GM12878 (cell line): ENCODE measurements around the gene SHCBP1L.

Experiments
- BCL3 ChIP-seq: IDR thresholded peaks from 2 replicates; pipeline ENCODE4 v1.6.1; 2011; ENCODE audit warnings: borderline replicate concordance, low read depth, mild to moderate bottlenecking, moderate library complexity, low read length; ENCODE audit not compliant: insufficient read depth, poor library complexity, severe bottlenecking
- JUND ChIP-seq: IDR thresholded peaks from 2 replicates; pipeline ENCODE4 v1.6.1; 2012; ENCODE audit warnings: low read depth, mild to moderate bottlenecking, low read length, improper control_type of control experiment, moderate library complexity
- MAX ChIP-seq: IDR thresholded peaks from 2 replicates; pipeline ENCODE4 v1.6.1; 2012; ENCODE audit warnings: low read depth, low read length, improper control_type of control experiment
- NR2C2 ChIP-seq: IDR thresholded peaks from 2 replicates; pipeline ENCODE4 v1.6.1; 2011; ENCODE audit warnings: borderline replicate concordance, low read depth; ENCODE audit not compliant: control insufficient read depth, insufficient read length
- POLR2A ChIP-seq: IDR thresholded peaks from 2 replicates; pipeline ENCODE4 v1.6.1; 2011; ENCODE audit warnings: low read depth, mild to moderate bottlenecking, low read length
- SMC3 ChIP-seq: IDR thresholded peaks from 2 replicates; pipeline ENCODE4 v1.6.1; 2011; ENCODE audit warnings: low read length, improper control_type of control experiment, borderline replicate concordance
- TARDBP ChIP-seq: IDR thresholded peaks from 2 replicates; pipeline ENCODE4 v1.6.1; 2016; ENCODE audit warnings: borderline replicate concordance
- TBL1XR1 ChIP-seq: IDR thresholded peaks from 2 replicates; pipeline ENCODE4 v1.6.1; 2012; ENCODE audit warnings: low read depth, low read length, improper control_type of control experiment
- YY1 ChIP-seq: IDR thresholded peaks from 2 replicates; pipeline ENCODE4 v1.6.1; 2011; ENCODE audit warnings: low read depth, mild to moderate bottlenecking, low read length
- ZNF274 ChIP-seq: IDR thresholded peaks from one replicate; pipeline ENCODE4 v1.8.0; 2011; ENCODE audit not compliant: insufficient read length, insufficient read depth
- ZNF384 ChIP-seq: IDR thresholded peaks from 2 replicates; pipeline ENCODE4 v1.6.1; 2012; ENCODE audit warnings: low read depth, mild to moderate bottlenecking, low read length, improper control_type of control experiment, borderline replicate concordance
- ZZZ3 ChIP-seq: IDR thresholded peaks from 2 replicates; pipeline ENCODE4 v1.6.1; 2011; ENCODE audit warnings: low read depth; ENCODE audit not compliant: control insufficient read depth, insufficient read length
- TF ChIP-seq, protein P1 (sequence below), 3 experiments: IDR thresholded peaks in 2 of 3; conservative IDR thresholded peaks in 1 of 3; 2 replicates each; pipeline ENCODE4 v1.5.1; 2011; ENCODE audit warnings: low read depth in 3 of 3, low read length in 3 of 3, mild to moderate bottlenecking in 3 of 3, control low read depth in 2 of 3, moderate library complexity in 2 of 3, inconsistent platforms in 1 of 3, mixed read lengths in 1 of 3; ENCODE audit not compliant: control insufficient read depth in 2 of 3, insufficient read depth in 1 of 3; ENCODE audit errors: extremely low read depth in 1 of 3
- TF ChIP-seq, protein P2 (sequence below): fragments of 450-650 bp; IDR thresholded peaks from 2 replicates; pipeline ENCODE4 v1.6.1; 2017; ENCODE audit warnings: mild to moderate bottlenecking, moderate library complexity

DNA sequence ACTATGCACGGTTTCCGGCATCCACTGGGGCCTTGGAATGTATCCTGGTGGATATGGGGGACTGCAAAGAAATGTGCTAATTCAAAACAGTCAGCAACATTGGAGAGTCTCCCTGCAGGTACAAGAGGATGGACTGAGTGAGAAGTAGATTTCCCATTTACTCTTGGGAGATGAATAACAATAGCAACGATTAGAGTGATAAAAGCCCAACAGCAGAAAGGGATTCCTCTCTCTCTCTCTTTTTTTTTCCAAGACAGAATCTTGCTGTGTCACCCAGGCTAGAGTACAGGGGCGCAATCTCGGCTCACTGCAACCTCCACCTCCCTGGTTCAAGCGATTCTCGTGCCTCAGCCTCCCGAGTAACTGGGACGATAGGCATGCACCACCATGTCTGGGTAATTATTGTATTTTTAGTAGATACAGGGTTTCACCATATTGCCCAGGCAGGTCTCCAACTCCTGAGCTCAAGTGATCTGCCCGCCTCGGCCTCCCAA is 5.0 kb upstream of the SHCBP1L start:
- TF ChIP-seq ZNF274: no peak
- no peak for TF ChIP-seq TBL1XR1
- no peak for TF ChIP-seq POLR2A
- TF ChIP-seq, protein P1, sequence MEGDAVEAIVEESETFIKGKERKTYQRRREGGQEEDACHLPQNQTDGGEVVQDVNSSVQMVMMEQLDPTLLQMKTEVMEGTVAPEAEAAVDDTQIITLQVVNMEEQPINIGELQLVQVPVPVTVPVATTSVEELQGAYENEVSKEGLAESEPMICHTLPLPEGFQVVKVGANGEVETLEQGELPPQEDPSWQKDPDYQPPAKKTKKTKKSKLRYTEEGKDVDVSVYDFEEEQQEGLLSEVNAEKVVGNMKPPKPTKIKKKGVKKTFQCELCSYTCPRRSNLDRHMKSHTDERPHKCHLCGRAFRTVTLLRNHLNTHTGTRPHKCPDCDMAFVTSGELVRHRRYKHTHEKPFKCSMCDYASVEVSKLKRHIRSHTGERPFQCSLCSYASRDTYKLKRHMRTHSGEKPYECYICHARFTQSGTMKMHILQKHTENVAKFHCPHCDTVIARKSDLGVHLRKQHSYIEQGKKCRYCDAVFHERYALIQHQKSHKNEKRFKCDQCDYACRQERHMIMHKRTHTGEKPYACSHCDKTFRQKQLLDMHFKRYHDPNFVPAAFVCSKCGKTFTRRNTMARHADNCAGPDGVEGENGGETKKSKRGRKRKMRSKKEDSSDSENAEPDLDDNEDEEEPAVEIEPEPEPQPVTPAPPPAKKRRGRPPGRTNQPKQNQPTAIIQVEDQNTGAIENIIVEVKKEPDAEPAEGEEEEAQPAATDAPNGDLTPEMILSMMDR (IDR thresholded peaks at IDR 0.05 in 2 of 3, conservative IDR thresholded peaks at IDR 0.05 in 1 of 3; ENCODE audit: control insufficient read depth in 2 of 3, extremely low read depth in 1 of 3, insufficient read depth in 1 of 3, low read depth in 3 of 3, low read length in 3 of 3): no peak
- TF ChIP-seq ZNF384: no peak
- no peak for TF ChIP-seq NR2C2
- TF ChIP-seq YY1: no peak
- TF ChIP-seq TARDBP: no peak
- TF ChIP-seq JUND: no peak
- no peak for TF ChIP-seq SMC3
- TF ChIP-seq, protein P2, sequence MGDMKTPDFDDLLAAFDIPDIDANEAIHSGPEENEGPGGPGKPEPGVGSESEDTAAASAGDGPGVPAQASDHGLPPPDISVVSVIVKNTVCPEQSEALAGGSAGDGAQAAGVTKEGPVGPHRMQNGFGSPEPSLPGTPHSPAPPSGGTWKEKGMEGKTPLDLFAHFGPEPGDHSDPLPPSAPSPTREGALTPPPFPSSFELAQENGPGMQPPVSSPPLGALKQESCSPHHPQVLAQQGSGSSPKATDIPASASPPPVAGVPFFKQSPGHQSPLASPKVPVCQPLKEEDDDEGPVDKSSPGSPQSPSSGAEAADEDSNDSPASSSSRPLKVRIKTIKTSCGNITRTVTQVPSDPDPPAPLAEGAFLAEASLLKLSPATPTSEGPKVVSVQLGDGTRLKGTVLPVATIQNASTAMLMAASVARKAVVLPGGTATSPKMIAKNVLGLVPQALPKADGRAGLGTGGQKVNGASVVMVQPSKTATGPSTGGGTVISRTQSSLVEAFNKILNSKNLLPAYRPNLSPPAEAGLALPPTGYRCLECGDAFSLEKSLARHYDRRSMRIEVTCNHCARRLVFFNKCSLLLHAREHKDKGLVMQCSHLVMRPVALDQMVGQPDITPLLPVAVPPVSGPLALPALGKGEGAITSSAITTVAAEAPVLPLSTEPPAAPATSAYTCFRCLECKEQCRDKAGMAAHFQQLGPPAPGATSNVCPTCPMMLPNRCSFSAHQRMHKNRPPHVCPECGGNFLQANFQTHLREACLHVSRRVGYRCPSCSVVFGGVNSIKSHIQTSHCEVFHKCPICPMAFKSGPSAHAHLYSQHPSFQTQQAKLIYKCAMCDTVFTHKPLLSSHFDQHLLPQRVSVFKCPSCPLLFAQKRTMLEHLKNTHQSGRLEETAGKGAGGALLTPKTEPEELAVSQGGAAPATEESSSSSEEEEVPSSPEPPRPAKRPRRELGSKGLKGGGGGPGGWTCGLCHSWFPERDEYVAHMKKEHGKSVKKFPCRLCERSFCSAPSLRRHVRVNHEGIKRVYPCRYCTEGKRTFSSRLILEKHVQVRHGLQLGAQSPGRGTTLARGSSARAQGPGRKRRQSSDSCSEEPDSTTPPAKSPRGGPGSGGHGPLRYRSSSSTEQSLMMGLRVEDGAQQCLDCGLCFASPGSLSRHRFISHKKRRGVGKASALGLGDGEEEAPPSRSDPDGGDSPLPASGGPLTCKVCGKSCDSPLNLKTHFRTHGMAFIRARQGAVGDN: no peak
- TF ChIP-seq ZZZ3: no peak
- TF ChIP-seq MAX: no peak
- TF ChIP-seq BCL3: no peak
